CD8-positive, alpha-beta memory T cell (primary cell): ENCODE results near the gene KLK5. TPM values are rescaled to one million over a fixed set of nuclear protein-coding genes. Genes with fewer than 3 reads are reported as not detected.

ENCODE experiments used
- CTCF ChIA-PET: fragments of 350-600 bp; sonication (Branson Sonifier 250); formaldehyde crosslinking; loops from one replicate; lab custom pipeline; 2021; ENCODE audit warnings: antibody characterized with exemption; lab: Charles Lee
- POLR2A ChIA-PET: fragments of 350-600 bp; sonication (Branson Sonifier 250); formaldehyde crosslinking; loops from one replicate; lab custom pipeline; 2021; ENCODE audit warnings: antibody characterized with exemption; lab: Charles Lee
- DNase-seq, 5 donors: peaks; one replicate each; pipeline versions ENCODE4 v3.0.0 to v3.0.0-alpha.2; 2020 to 2022; ENCODE audit warnings: mixed read lengths in 1 of 5
- H3K27ac ChIP-seq: one replicate; pipeline ENCODE4 v1.7.0; 2013; ENCODE audit warnings: low read depth, mild to moderate bottlenecking, low read length, moderate library complexity
- H3K27me3 ChIP-seq: 2 replicates; pipeline ENCODE4 v1.7.0; 2013; ENCODE audit warnings: low read length, mild to moderate bottlenecking; ENCODE audit not compliant: insufficient read depth, poor library complexity, severe bottlenecking
- H3K36me3 ChIP-seq: 2 replicates; pipeline ENCODE4 v1.7.0; 2013; ENCODE audit warnings: mild to moderate bottlenecking, low read length, moderate library complexity; ENCODE audit not compliant: insufficient read depth
- H3K4me1 ChIP-seq: 2 replicates; pipeline ENCODE4 v1.7.0; 2013; ENCODE audit warnings: mild to moderate bottlenecking, low read length, moderate library complexity; ENCODE audit not compliant: insufficient read depth
- H3K4me3 ChIP-seq: 2 replicates; pipeline ENCODE4 v1.7.0; 2013; ENCODE audit warnings: mild to moderate bottlenecking, low read length
- H3K9me3 ChIP-seq: 2 replicates; pipeline ENCODE4 v1.7.0; 2013; ENCODE audit warnings: mild to moderate bottlenecking, low read length
- H3K27ac Mint-ChIP-seq, 8 donors: one replicate each; pipeline ENCODE4 v1.8.0; 2020 to 2021; ENCODE audit warnings: mixed read lengths in 8 of 8, mild to moderate bottlenecking in 6 of 8, inconsistent platforms in 3 of 8, moderate library complexity in 3 of 8
- H3K27me3 Mint-ChIP-seq, 2 donors: one replicate each; pipeline ENCODE4 v1.8.0; 2020 to 2021; ENCODE audit warnings: mixed read lengths in 2 of 2, mild to moderate bottlenecking in 1 of 2, moderate library complexity in 1 of 2
- H3K36me3 Mint-ChIP-seq, 3 donors: one replicate each; pipeline ENCODE4 v1.8.0; 2020 to 2021; ENCODE audit warnings: mixed read lengths in 3 of 3, inconsistent platforms in 1 of 3, mild to moderate bottlenecking in 1 of 3
- H3K4me1 Mint-ChIP-seq, 3 donors: one replicate each; pipeline ENCODE4 v1.8.0; 2020 to 2021; ENCODE audit warnings: mixed read lengths in 3 of 3, inconsistent platforms in 1 of 3, mild to moderate bottlenecking in 1 of 3
- H3K4me3 Mint-ChIP-seq, 7 donors: one replicate each; pipeline ENCODE4 v1.8.0; 2020 to 2021; ENCODE audit warnings: mixed read lengths in 7 of 7, mild to moderate bottlenecking in 6 of 7, moderate library complexity in 4 of 7, inconsistent platforms in 2 of 7
- H3K9me3 Mint-ChIP-seq, 5 donors: one replicate each; pipeline ENCODE4 v1.8.0; 2020 to 2022; ENCODE audit warnings: mixed read lengths in 5 of 5, mild to moderate bottlenecking in 3 of 5, moderate library complexity in 2 of 5, inconsistent platforms in 1 of 5
- polyA plus RNA-seq: library from polyadenylated mRNA; unstranded; fragments of 300-500 nt; fragmentation: Illumina TruSeq; gene quantifications from one replicate; pipeline ENCODE4 v1.2.3, GENCODE V29; 2021
- total RNA-seq, 2 experiments: library from RNA; stranded (reverse); gene quantifications; one replicate each; pipeline ENCODE4 v1.2.3, GENCODE V29; 2021

The KLK5 gene, protein sequence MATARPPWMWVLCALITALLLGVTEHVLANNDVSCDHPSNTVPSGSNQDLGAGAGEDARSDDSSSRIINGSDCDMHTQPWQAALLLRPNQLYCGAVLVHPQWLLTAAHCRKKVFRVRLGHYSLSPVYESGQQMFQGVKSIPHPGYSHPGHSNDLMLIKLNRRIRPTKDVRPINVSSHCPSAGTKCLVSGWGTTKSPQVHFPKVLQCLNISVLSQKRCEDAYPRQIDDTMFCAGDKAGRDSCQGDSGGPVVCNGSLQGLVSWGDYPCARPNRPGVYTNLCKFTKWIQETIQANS
- total RNA-seq, result not detected
- not detected for polyA plus RNA-seq

DNA sequence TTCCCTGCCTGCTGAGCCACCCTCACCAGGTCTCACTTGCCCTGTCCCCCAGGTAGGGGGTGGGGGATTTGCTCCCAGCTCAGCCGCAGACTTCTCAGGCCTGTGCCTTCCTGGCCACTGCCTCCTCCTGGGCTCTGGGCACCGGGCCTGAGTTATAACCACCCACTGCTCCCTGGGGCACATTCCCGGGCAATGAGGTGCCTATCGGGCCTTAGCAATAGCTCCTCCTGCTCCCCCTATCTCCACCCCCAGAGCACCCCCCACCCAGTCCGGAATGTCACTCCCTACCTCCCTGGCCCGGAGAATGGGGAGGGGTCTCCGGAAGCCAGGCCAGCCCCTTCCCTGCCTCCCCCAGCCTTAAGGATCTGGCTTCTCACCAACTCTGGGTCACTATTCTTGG lies at the start of gene KLK5:
Gene KLK5 (minus strand): TSS at position 129 of the 400 bp plus-strand sequence. CDS start 381 bp downstream, outside the sequence.
- CTCF ChIA-PET, result no interaction called here

DNA sequence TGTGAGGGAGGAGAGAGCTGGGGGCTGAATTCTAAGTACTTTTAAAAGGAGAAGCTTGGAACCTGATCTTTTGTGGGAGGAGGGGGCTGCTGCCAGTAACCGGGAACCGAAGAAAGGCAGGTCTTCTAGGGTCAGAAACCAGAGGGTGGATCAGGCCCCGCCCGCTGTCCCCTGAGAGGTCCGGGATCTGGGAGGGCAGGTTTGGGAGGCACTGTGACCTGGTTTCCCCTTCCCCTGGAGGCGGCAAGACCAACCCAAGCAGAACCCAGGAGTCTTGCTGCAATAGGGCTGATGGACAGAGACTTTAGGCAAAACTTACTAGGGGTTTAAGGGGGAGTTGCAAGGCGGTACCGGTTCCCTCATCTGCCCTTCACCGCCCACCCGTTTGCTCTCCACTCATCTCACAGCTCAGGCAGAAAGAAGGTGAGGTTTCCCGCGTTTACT lies 49.3 kb upstream of the KLK5 start:
- H3K27ac ChIP-seq, result no peak overlapping the region
- no peaks in the 10 kb centered on the region for H3K36me3 ChIP-seq
- no peak overlapping the region for H3K4me3 ChIP-seq
- Mint-ChIP-seq H3K27ac (no peak overlapping the region), H3K27me3 (peaks cover 36 to 52% of the 10 kb centered on the region in 2 donors), H3K4me1 (no peaks in the 10 kb centered on the region), H3K9me3 (peaks cover 0 to 2% (median 0%) of the 10 kb centered on the region in 5 donors), H3K36me3 (no peaks in the 10 kb centered on the region), H3K4me3 (no peak overlapping the region)
- DNase-seq, result no peak
- H3K4me1 ChIP-seq, result no peaks in the 10 kb centered on the region
- POLR2A ChIA-PET, result no interaction called here
- peaks cover 4% of the 10 kb centered on the region for H3K27me3 ChIP-seq
- no peaks in the 10 kb centered on the region for H3K9me3 ChIP-seq
- CTCF ChIA-PET, result no interaction called here

More for the DNA sequence above, at the start of gene KLK5:
- Mint-ChIP-seq H3K27me3 (peaks cover 6 to 35% of the 10 kb centered on the region in 2 donors), H3K27ac (peak within 1 kb of the TSS in 1 of 8 donors; percentile 19), H3K4me1 (peaks cover 0 to 2% (median 0%) of the 10 kb centered on the region in 3 donors), H3K36me3 (peaks cover 0 to 1% (median 0%) of the 10 kb centered on the region in 3 donors), H3K9me3 (peaks cover 0 to 8% (median 0%) of the 10 kb centered on the region in 5 donors), H3K4me3 (no peak within 1 kb of the TSS)
- H3K4me1 ChIP-seq, result no peaks in the 10 kb centered on the region
- no peak for DNase-seq
- H3K36me3 ChIP-seq, result no peaks in the 10 kb centered on the region
- H3K27ac ChIP-seq, result no peak within 1 kb of the TSS
- no peaks in the 10 kb centered on the region for H3K27me3 ChIP-seq
- H3K9me3 ChIP-seq, result no peaks in the 10 kb centered on the region
- H3K4me3 ChIP-seq, result no peak within 1 kb of the TSS
- POLR2A ChIA-PET, result no interaction called here

DNA sequence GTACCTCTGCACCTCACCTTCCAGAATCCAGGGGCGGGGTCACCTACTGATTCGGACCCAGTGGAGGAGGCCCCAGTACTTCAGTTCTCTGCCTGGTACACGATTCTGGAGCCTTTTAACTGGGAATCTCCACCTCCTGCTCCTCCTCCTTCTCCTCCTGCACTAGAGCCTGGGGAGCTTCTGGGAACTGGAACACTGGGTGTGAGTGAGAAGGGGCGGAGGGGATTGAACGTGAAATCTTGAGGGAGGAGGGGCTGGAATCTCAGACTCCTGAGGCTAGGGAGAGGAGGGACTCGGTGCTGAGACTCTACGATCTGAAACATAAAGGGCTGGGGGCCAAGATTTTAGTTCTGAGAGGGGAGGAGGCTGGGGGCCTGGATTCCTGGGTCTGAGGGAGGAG lies 48.7 kb upstream of the KLK5 start, which contains the start of gene KLK8:
Gene KLK8 (minus strand): TSS at position 90 of the 400 bp plus-strand sequence. CDS start 437 bp downstream, outside the sequence.
- Mint-ChIP-seq H3K9me3 (peaks cover 0 to 2% (median 0%) of the 10 kb centered on the region in 5 donors), H3K27me3 (peaks cover 38 to 55% of the 10 kb centered on the region in 2 donors), H3K27ac (no peak within 1 kb of the TSS), H3K36me3 (no peaks in the 10 kb centered on the region), H3K4me3 (peak within 1 kb of the TSS in 1 of 7 donors; percentile 12), H3K4me1 (no peaks in the 10 kb centered on the region)
- Histone ChIP-seq H3K36me3 (no peaks in the 10 kb centered on the region), H3K4me3 (no peak within 1 kb of the TSS), H3K27me3 (peaks cover 4% of the 10 kb centered on the region), H3K27ac (no peak within 1 kb of the TSS), H3K4me1 (no peaks in the 10 kb centered on the region), H3K9me3 (no peaks in the 10 kb centered on the region)
- DNase-seq, result no peak
- ChIA-PET CTCF (no interaction called here), POLR2A (no interaction called here)

DNA sequence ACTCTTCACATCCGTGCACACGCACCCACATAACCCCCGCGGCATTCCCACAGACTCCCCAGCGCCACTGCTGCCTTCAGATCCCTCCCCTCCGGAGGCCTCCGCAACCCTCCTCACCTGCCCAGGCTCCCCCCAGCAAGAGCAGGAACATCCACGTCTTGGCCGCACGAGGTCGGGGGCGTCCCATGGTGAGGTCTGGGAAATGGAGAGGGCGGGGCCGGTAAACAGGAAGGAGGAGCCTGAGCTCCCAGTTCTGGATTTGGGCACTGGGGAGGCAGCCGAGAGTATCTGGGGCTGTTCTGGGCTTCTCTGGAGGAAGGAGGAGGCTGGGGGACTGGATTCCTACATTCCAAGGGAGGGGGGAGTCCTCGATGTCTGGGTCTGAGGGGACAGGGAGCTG lies 48.1 kb upstream of the KLK5 start:
- Mint-ChIP-seq H3K27me3 (peaks cover 37 to 55% of the 10 kb centered on the region in 2 donors), H3K4me1 (no peaks in the 10 kb centered on the region), H3K36me3 (no peaks in the 10 kb centered on the region), H3K27ac (no peak overlapping the region), H3K9me3 (peaks cover 0 to 4% (median 0%) of the 10 kb centered on the region in 5 donors), H3K4me3 (no peak overlapping the region)
- H3K27ac ChIP-seq, result no peak overlapping the region
- H3K9me3 ChIP-seq, result no peaks in the 10 kb centered on the region
- no peaks in the 10 kb centered on the region for H3K36me3 ChIP-seq
- H3K4me1 ChIP-seq, result no peaks in the 10 kb centered on the region
- no peak overlapping the region for H3K4me3 ChIP-seq
- ChIA-PET POLR2A (no interaction called here), CTCF (no interaction called here)
- no peak for DNase-seq
- peaks cover 4% of the 10 kb centered on the region for H3K27me3 ChIP-seq

DNA sequence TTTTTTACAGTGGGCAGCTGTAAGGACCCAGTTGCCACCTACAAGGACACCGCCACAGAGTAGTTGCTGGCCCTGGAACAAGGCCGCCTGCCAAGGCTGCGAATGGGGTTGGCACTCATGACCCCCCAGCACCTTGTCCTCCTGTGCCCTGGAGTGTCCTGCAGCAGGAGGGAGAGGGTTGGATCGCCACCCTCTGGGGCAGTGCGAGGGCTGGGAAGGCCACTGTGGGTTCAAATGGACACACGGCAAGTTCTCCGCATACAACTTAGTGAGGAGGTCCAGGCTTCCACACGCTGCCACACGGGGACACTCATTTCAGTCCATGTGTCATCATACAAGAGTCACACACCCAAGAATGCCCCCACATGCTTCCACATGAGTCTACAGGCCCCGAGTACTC lies 47.6 kb upstream of the KLK5 start:
- H3K27me3 ChIP-seq, result peaks cover 4% of the 10 kb centered on the region
- H3K9me3 Mint-ChIP-seq, result peaks cover 0 to 4% (median 0%) of the 10 kb centered on the region in 5 donors
- H3K36me3 Mint-ChIP-seq, result no peaks in the 10 kb centered on the region
- H3K4me3 ChIP-seq, result no peak overlapping the region
- no peak overlapping the region for H3K27ac ChIP-seq
- H3K4me1 Mint-ChIP-seq, result no peaks in the 10 kb centered on the region
- peaks cover 36 to 55% of the 10 kb centered on the region in 2 donors for H3K27me3 Mint-ChIP-seq
- ChIA-PET POLR2A (no interaction called here), CTCF (no interaction called here)
- H3K4me1 ChIP-seq, result no peaks in the 10 kb centered on the region
- no peak overlapping the region for H3K27ac Mint-ChIP-seq
- no peak for DNase-seq
- no peaks in the 10 kb centered on the region for H3K9me3 ChIP-seq
- no peaks in the 10 kb centered on the region for H3K36me3 ChIP-seq
- H3K4me3 Mint-ChIP-seq, result no peak overlapping the region

DNA sequence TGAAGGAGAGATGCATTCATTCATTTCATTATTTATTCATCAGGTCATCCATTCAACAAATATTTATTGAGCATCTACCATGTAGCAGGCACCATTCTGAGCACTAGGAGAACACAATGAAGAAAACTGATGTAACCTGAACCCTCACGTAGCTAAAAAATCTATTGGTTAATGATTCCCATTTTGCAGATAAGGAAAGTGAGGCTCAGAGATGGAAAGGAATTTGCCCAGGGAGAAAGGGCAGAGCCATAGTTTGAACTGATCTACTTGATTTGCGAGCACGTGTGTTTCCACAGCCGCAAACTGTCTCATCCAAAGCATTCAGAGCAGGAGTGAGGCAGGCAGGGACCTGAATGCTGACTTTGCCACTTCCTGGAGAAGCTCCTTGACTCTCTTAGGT lies 45.8 kb upstream of the KLK5 start:
- ChIA-PET CTCF (no interaction called here), POLR2A (no interaction called here)
- no peak for DNase-seq
- Mint-ChIP-seq H3K4me1 (no peaks in the 10 kb centered on the region), H3K9me3 (peaks cover 0 to 2% (median 0%) of the 10 kb centered on the region in 5 donors), H3K27ac (no peak overlapping the region), H3K36me3 (no peaks in the 10 kb centered on the region), H3K27me3 (peaks cover 27 to 53% of the 10 kb centered on the region in 2 donors), H3K4me3 (no peak overlapping the region)
- Histone ChIP-seq H3K4me1 (no peaks in the 10 kb centered on the region), H3K4me3 (no peak overlapping the region), H3K36me3 (no peaks in the 10 kb centered on the region), H3K9me3 (no peaks in the 10 kb centered on the region), H3K27ac (no peak overlapping the region), H3K27me3 (peaks cover 4% of the 10 kb centered on the region)

DNA sequence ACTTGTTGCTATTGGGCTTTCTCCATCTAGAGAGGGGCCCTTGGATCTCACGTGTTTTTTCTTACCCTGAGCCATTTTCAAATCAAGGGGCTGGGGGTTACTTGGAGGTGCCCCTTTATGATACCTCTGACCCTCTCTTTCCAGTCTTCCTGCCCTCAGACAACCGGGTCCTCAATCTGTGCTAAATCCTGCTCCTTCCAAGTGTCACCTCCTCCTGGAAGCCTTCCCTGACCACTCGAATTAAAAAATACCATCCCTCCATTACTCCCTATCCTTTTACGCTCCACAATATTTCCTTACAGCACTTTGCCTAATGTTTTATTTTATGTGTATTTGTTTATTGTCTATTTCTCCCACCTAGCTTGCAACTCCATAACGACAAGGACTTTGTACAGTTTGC lies 45.2 kb upstream of the KLK5 start:
- H3K27me3 Mint-ChIP-seq, result peaks cover 25 to 48% of the 10 kb centered on the region in 2 donors
- Histone ChIP-seq H3K9me3 (no peaks in the 10 kb centered on the region), H3K27me3 (peaks cover 4% of the 10 kb centered on the region), H3K4me1 (no peaks in the 10 kb centered on the region), H3K36me3 (no peaks in the 10 kb centered on the region), H3K27ac (no peak overlapping the region), H3K4me3 (no peak overlapping the region)
- H3K36me3 Mint-ChIP-seq, result no peaks in the 10 kb centered on the region
- no peaks in the 10 kb centered on the region for H3K4me1 Mint-ChIP-seq
- ChIA-PET POLR2A (no interaction called here), CTCF (no interaction called here)
- peaks cover 0 to 2% (median 0%) of the 10 kb centered on the region in 5 donors for H3K9me3 Mint-ChIP-seq
- DNase-seq, result no peak
- H3K27ac Mint-ChIP-seq, result no peak overlapping the region
- H3K4me3 Mint-ChIP-seq, result no peak overlapping the region

DNA sequence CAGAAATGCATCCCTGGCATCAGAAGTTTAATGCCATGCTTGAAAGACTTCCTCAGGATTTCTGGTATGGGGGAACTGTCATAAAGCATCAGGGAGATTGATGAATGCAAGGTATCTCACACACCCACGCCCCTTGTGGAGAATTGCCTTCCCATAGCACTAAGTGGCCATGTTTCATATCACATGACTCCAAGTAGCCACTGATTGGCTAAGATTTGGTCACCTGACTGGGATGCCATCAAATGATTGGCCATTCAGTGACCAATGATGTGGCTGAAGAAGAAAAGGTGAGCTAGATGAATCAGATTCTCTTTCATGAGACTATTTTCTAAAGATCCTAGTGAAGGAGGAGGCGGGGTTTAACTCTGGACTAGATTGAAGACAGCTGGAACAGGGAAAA lies 41.3 kb upstream of the KLK5 start:
- Mint-ChIP-seq H3K27ac (no peak overlapping the region), H3K4me1 (no peaks in the 10 kb centered on the region), H3K4me3 (no peak overlapping the region), H3K36me3 (no peaks in the 10 kb centered on the region), H3K9me3 (peaks cover 0 to 4% (median 2%) of the 10 kb centered on the region in 5 donors), H3K27me3 (peaks cover 29 to 51% of the 10 kb centered on the region in 2 donors)
- no peak for DNase-seq
- H3K9me3 ChIP-seq, result no peaks in the 10 kb centered on the region
- H3K27me3 ChIP-seq, result no peaks in the 10 kb centered on the region
- POLR2A ChIA-PET, result no interaction called here
- no peak overlapping the region for H3K27ac ChIP-seq
- no peak overlapping the region for H3K4me3 ChIP-seq
- CTCF ChIA-PET, result no interaction called here
- no peaks in the 10 kb centered on the region for H3K36me3 ChIP-seq
- no peaks in the 10 kb centered on the region for H3K4me1 ChIP-seq
